Measurements from ENCODE around the gene MZB1. TPM values are rescaled to one million over a fixed set of nuclear protein-coding genes. Genes with fewer than 3 reads are reported as not detected.

Gene MZB1
- total RNA-seq, 1 donor from 2014 or later = 53.6 TPM

GRCh38 chr5:139385061-139386049 lies 4.4 kb downstream of the MZB1 start:
- H3K36me3 Mint-ChIP-seq (ENCODE audit: low read depth) = peaks cover 10% of the 10 kb centered on the region
- no peaks in the 10 kb centered on the region for H3K9me3 Mint-ChIP-seq
- peaks cover 44% of the 10 kb centered on the region for H3K4me1 Mint-ChIP-seq (ENCODE audit: low read depth)
- no peak for DNase-seq (ENCODE audit: low spot score)
- intact Hi-C loops (cut with micrococcal nuclease) = no loop called here
- H3K4me3 Mint-ChIP-seq (ENCODE audit: low read depth) = peak overlapping the region; percentile 56
- H3K27me3 Mint-ChIP-seq (ENCODE audit: low read depth) = no peaks in the 10 kb centered on the region
- peak overlapping the region; percentile 84 for H3K27ac Mint-ChIP-seq

DNA sequence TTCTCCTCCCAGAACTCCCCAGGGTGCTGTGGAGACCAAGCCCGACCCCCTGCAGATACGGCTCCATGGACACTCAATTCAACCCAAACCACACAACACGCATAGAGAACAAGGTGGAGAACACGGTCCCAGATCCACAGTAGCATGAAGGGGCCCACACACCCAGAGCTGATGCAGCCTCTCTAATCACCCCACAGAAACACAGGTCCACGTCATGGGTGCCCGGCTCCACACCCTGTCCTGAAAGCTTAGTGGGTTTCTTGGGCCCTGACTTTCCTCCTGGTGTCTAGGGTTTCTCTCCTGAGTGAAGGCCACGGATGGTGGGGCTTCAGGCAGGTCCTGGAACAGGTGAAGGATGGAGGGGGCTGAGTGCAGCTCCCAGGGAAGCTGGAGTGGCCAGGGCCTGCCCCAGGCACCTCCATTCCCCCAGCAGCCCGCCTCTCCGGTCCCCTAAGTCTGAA lies 5.1 kb downstream of the MZB1 start:
- no peaks in the 10 kb centered on the region for H3K27me3 Mint-ChIP-seq (ENCODE audit: low read depth)
- H3K4me3 Mint-ChIP-seq (ENCODE audit: low read depth) = no peak overlapping the region
- peak overlapping the region; percentile 84 for H3K27ac Mint-ChIP-seq
- no peak for DNase-seq (ENCODE audit: low spot score)
- intact Hi-C loops (cut with micrococcal nuclease) = no loop called here
- H3K9me3 Mint-ChIP-seq = no peaks in the 10 kb centered on the region
- peaks cover 38% of the 10 kb centered on the region for H3K4me1 Mint-ChIP-seq (ENCODE audit: low read depth)
- peaks cover 8% of the 10 kb centered on the region for H3K36me3 Mint-ChIP-seq (ENCODE audit: low read depth)

GRCh38 chr5:139383993-139384590 lies 5.6 kb downstream of the MZB1 start:
- peaks cover 3% of the 10 kb centered on the region for H3K36me3 Mint-ChIP-seq (ENCODE audit: low read depth)
- H3K4me1 Mint-ChIP-seq (ENCODE audit: low read depth) = peaks cover 35% of the 10 kb centered on the region
- intact Hi-C loops (cut with micrococcal nuclease) = no loop called here

GRCh38 chr5:139383275-139383992 lies 6.3 kb downstream of the MZB1 start, which contains the start of gene SLC23A1:
TSS of gene SLC23A1 (minus strand) at chr5:139383297. CDS start at chr5:139383253, 44 bp downstream.
- peaks cover 36% of the 10 kb centered on the region for H3K4me1 Mint-ChIP-seq (ENCODE audit: low read depth)
- no peaks in the 10 kb centered on the region for H3K36me3 Mint-ChIP-seq (ENCODE audit: low read depth)
- H3K4me3 Mint-ChIP-seq (ENCODE audit: low read depth) = no peak within 1 kb of the TSS
- intact Hi-C loops (cut with micrococcal nuclease) = no loop called here
- H3K27ac Mint-ChIP-seq = peak within 1 kb of the TSS; percentile 38
- no peaks in the 10 kb centered on the region for H3K9me3 Mint-ChIP-seq
- no peaks in the 10 kb centered on the region for H3K27me3 Mint-ChIP-seq (ENCODE audit: low read depth)
- DNase-seq (ENCODE audit: low spot score) = no peak

More at GRCh38 chr5:139383993-139384590, 5.6 kb downstream of the MZB1 start:
- DNase-seq (ENCODE audit: low spot score) = no peak
- no peaks in the 10 kb centered on the region for H3K9me3 Mint-ChIP-seq
- H3K4me3 Mint-ChIP-seq (ENCODE audit: low read depth) = no peak overlapping the region
- H3K27ac Mint-ChIP-seq = peak overlapping the region; percentile 84
- no peaks in the 10 kb centered on the region for H3K27me3 Mint-ChIP-seq (ENCODE audit: low read depth)

GRCh38 chr5:139382807-139383206 lies 6.9 kb downstream of the MZB1 start:
- Mint-ChIP-seq H3K36me3 (ENCODE audit: low read depth) (no peaks in the 10 kb centered on the region), H3K27ac (no peak overlapping the region), H3K4me1 (ENCODE audit: low read depth) (peaks cover 32% of the 10 kb centered on the region), H3K4me3 (ENCODE audit: low read depth) (no peak overlapping the region), H3K9me3 (no peaks in the 10 kb centered on the region), H3K27me3 (ENCODE audit: low read depth) (no peaks in the 10 kb centered on the region)
- intact Hi-C loops (cut with micrococcal nuclease) = no loop called here
- DNase-seq (ENCODE audit: low spot score) = no peak

DNA sequence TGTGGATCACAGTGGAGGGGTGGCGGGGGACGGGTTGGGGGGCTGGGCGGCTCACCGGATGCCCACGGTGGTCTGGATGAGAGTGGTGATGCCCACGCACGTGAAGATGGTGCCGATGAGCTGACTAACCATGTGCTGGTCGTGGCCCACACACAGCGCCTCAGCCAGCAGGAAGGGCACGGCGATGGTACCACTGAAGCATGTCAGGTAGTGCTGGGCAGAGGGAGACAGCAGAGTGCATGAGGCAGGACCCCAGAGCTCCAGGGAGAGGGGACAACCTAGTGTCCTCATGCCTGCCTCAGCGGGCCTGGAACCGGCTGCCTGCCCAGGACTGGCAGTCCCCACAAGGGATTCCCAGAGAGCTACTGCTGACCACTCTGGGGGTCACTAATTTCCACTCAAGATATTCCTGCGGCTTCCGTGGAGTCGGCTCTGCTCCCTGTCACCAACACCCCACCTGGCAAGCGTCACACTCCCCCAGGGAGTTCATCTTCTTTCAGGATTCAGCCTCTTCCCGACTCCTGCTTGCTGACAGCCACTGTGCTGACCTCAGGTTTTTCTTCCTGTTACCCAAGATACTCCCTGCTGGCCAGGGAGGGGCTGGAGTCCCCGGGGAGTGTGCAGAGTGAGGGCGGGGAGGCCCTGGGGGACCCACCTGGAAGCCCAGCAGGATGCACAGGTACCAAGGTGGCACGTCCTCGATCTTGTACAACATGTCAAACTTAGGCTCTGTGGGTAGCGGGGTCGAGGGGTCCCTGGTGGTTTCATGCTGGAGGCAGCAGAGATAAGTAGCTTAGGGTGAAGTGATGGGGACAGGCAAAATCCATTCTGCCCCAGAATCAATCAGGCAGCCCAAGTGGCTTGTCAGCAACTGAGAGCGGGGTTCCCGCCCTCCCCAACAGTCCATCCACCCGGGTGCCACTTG lies 7.6 kb downstream of the MZB1 start:
- DNase-seq (ENCODE audit: low spot score) = no peak
- Mint-ChIP-seq H3K27me3 (ENCODE audit: low read depth) (no peaks in the 10 kb centered on the region), H3K27ac (no peak overlapping the region), H3K4me1 (ENCODE audit: low read depth) (peaks cover 35% of the 10 kb centered on the region), H3K4me3 (ENCODE audit: low read depth) (no peak overlapping the region), H3K9me3 (no peaks in the 10 kb centered on the region), H3K36me3 (ENCODE audit: low read depth) (peaks cover 6% of the 10 kb centered on the region)
- intact Hi-C loops (cut with micrococcal nuclease) = no loop called here

DNA sequence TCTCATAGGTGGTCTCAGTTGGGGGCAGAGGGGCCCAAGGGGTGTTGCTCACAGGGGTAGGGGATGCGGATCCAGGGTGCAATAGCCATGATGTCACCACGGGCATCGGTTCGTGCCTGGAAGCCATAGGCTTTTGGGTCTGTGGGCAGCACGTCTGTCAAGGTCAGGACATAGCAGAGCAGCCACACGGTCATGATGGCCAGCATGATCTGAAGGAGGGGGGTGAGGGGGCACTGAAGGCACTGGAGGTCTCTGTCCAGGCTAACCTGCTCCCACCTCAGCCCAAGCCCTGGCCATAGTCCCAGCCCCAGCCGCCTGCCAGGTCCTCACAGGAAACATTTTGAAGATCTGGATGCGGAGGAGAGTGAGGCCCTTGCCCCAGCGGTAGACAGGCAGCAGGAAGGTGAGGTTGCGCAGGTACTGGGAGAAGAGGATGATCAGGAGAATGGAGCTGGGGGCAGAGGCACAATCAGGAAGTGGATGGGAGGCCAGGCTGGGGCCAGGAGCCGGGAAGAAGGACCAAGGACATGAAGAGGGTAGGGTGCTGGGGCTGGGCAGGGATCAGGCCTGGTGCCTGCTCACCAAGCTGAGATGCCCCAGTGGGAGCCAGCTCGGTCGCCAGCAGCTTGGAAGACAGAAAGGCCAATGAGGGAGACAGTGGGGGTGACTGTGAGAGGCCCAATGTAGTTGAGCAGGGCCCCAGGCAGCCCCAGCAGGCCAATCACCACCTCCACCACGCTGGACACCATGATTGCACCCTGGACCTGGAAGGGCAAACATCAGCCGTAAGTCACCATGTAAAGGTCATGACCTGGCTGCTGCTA lies 9.9 kb downstream of the MZB1 start:
- H3K9me3 Mint-ChIP-seq = no peaks in the 10 kb centered on the region

DNA sequence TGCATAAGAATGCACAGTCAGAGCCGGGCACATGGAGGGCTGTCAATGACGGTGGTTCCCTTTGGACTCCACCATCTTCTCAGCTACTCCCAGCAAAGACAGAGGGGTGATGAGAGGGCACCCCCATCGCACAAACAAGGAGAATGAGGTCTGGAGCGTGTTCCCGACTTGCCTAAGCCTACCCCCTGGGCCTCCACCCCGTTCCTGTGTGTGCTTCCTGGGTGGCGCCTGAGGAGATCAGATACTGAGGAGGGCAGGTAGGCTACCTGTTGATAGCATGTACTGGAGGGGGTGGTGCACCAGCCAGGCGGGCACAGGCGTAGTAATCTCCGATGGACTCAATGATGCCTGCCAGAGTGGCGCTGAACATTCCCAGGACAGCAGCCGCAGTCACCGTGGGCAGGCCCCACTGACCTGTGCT lies 10.8 kb downstream of the MZB1 start:
- peaks cover 9% of the 10 kb centered on the region for H3K4me1 Mint-ChIP-seq (ENCODE audit: low read depth)

More for the DNA sequence above, 9.9 kb downstream of the MZB1 start:
- intact Hi-C loops (cut with micrococcal nuclease) = no loop called here
- no peak for DNase-seq (ENCODE audit: low spot score)
- Mint-ChIP-seq H3K36me3 (ENCODE audit: low read depth) (peaks cover 10% of the 10 kb centered on the region), H3K27ac (no peak overlapping the region), H3K4me1 (ENCODE audit: low read depth) (peaks cover 14% of the 10 kb centered on the region), H3K4me3 (ENCODE audit: low read depth) (no peak overlapping the region), H3K27me3 (ENCODE audit: low read depth) (no peaks in the 10 kb centered on the region)

DNA sequence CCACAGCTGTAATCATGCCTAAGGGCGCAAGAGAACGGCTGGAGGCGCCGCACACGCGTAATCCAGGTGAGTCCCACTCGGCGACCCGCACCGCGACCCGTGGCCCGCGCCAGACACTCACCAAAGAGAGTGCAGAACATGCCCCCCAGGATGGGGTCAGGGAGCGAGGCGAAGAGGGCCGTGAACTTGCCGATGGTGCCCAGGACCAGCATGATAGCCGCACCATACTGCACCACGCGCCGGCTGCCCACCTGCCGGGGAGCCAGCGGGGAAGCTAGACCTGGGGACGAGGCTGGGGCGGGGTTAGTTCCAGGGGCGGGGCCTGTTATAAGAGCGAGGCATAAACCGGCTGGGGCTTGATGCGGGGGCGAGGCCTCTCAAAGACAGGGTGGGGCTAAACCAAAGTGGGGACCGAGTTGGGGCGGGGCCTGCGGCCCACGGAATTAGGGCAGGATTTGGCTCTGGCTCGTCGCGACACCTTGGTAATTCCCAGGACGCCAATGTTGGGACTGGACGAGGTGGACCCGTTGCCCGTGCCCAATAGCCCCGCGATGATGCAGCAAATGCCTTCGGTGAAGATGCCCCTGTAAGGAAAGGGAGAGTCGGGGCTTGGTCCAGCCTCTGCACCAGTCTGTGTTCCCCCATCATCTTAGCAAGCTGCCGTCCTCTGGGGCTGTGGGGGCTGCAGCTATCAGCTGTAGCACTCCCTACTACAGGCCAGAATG lies 11.4 kb downstream of the MZB1 start:
- Mint-ChIP-seq H3K36me3 (ENCODE audit: low read depth) (peaks cover 13% of the 10 kb centered on the region), H3K27ac (no peak overlapping the region), H3K27me3 (ENCODE audit: low read depth) (no peaks in the 10 kb centered on the region), H3K4me1 (ENCODE audit: low read depth) (peaks cover 9% of the 10 kb centered on the region), H3K4me3 (ENCODE audit: low read depth) (no peak overlapping the region), H3K9me3 (no peaks in the 10 kb centered on the region)
- intact Hi-C loops (cut with micrococcal nuclease) = no loop called here
- DNase-seq (ENCODE audit: low spot score) = no peak

More for the DNA sequence above, 10.8 kb downstream of the MZB1 start:
- H3K4me3 Mint-ChIP-seq (ENCODE audit: low read depth) = no peak overlapping the region
- H3K27me3 Mint-ChIP-seq (ENCODE audit: low read depth) = no peaks in the 10 kb centered on the region
- no peaks in the 10 kb centered on the region for H3K9me3 Mint-ChIP-seq
- peaks cover 10% of the 10 kb centered on the region for H3K36me3 Mint-ChIP-seq (ENCODE audit: low read depth)
- H3K27ac Mint-ChIP-seq = peak overlapping the region; percentile 53
- intact Hi-C loops (cut with micrococcal nuclease) = no loop called here
- DNase-seq (ENCODE audit: low spot score) = no peak

- H3K4me1 Mint-ChIP-seq (ENCODE audit: low read depth) = peaks cover 10% of the 10 kb centered on the region
- no peak overlapping the region for H3K4me3 Mint-ChIP-seq (ENCODE audit: low read depth)
- no peaks in the 10 kb centered on the region for H3K27me3 Mint-ChIP-seq (ENCODE audit: low read depth)
- H3K9me3 Mint-ChIP-seq = no peaks in the 10 kb centered on the region
- DNase-seq (ENCODE audit: low spot score) = no peak
- peaks cover 15% of the 10 kb centered on the region for H3K36me3 Mint-ChIP-seq (ENCODE audit: low read depth)
- no peak overlapping the region for H3K27ac Mint-ChIP-seq
- intact Hi-C loops (cut with micrococcal nuclease) = no loop called here
These were observed 12.5 kb downstream of the MZB1 start for GRCh38 chr5:139377226-139377625.

DNA sequence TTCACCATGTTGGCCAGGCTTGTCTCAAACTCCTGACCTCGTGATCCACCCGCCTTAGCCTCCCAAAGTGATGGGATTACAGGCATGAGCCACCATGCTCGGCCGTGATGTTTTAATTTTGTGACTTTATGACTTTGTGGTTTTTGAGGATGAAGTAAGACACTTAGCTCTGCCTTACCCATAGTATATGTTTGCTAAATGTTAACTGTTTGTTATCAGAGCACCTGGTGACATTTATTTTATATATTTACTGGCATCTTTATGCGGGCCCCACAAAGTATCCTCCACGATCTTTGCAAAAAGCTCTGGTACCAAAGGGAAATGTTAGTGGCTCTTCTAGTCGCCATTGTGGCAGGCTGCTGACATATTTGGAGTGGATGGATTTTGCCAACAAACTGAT lies 13.3 kb downstream of the MZB1 start:
- Mint-ChIP-seq H3K9me3 (no peaks in the 10 kb centered on the region), H3K4me3 (ENCODE audit: low read depth) (no peak overlapping the region), H3K27me3 (ENCODE audit: low read depth) (no peaks in the 10 kb centered on the region), H3K36me3 (ENCODE audit: low read depth) (peaks cover 23% of the 10 kb centered on the region), H3K27ac (no peak overlapping the region), H3K4me1 (ENCODE audit: low read depth) (peaks cover 19% of the 10 kb centered on the region)
- DNase-seq (ENCODE audit: low spot score) = no peak
- intact Hi-C loops (cut with micrococcal nuclease) = no loop called here

Data from activated T-helper 2 cell treated with anti-CD3 and anti-CD28 coated beads, Interferon-gamma antibody, Interleukin-2, Interleukin-4, amounts not matched to agents 10 μg/mL and 5 μg/mL and 100 μg/mL, durations not matched to agents 14 hours and 24 hours and 36 hours (primary cell).